Suppressor macrophage treated with lipopolysaccharide for 1 hour (primary cell): Measurements from ENCODE around the gene LRMDA.
A peak's percentile ranks its signal among the peaks of the same experiment; 100 is the strongest.

Experiments
- DNase-seq, 3 donors: peaks; one replicate each; pipeline ENCODE4 v3.0.0-alpha.2; 2020 to 2022

Gene LRMDA

GRCh38 chr10:75974080-75974479 is 542.7 kb downstream of the LRMDA start:
- no peak for DNase-seq

- DNase-seq, result no peak
Observed at GRCh38 chr10:75976681-75977080, 545.3 kb downstream of the LRMDA start.

GRCh38 chr10:75977139-75977538 is 545.7 kb downstream of the LRMDA start:
- DNase-seq, result no peak

DNA sequence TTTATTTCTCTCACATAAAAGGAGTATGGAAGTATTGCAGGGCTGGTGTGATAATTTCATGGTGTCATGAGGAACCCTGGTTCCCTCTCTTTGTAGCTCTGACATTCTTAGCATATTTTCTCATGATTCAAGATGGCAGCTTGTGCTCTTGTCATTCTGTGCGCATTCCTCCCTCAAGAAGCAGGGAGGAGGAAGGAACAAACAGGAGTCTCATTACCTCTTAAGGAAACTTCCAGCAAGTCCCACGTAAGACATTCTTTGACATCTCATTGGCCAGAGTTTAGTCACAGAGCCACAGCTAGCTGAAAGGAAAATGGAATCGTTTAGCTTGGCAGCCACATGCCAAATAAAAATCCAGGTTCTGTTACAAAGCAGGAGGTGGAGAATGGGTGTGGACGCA is 546.8 kb downstream of the LRMDA start:
- no peak for DNase-seq

DNA sequence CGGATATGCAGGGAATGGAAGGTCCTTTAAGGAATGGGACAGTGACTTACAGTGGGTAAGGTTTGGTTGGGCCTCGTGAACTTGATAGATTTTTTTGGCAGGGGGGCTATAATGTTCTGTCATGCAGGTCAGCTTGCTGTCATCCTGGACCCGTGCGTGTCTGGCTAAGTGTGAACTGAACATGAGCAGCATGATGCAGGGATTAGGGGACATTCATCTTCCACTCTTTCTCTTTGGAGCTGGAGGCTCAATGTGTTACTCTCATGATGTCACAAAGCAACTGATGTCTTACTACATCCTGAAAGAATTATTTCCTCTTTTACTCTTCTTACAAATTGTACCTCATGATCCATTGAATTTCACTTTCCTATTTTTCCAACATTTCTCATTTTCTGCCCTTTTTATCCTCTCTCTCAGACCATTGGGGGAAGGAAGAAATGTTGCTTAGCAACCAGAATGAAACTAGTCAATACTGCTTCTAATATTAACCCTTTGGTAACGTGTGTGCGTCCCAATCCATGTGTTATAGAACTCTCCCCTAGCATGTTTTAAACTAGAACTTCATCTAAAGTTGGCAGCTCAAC is 549.1 kb downstream of the LRMDA start:
- peak; percentile 10 to 37 (median 32) for DNase-seq

DNA sequence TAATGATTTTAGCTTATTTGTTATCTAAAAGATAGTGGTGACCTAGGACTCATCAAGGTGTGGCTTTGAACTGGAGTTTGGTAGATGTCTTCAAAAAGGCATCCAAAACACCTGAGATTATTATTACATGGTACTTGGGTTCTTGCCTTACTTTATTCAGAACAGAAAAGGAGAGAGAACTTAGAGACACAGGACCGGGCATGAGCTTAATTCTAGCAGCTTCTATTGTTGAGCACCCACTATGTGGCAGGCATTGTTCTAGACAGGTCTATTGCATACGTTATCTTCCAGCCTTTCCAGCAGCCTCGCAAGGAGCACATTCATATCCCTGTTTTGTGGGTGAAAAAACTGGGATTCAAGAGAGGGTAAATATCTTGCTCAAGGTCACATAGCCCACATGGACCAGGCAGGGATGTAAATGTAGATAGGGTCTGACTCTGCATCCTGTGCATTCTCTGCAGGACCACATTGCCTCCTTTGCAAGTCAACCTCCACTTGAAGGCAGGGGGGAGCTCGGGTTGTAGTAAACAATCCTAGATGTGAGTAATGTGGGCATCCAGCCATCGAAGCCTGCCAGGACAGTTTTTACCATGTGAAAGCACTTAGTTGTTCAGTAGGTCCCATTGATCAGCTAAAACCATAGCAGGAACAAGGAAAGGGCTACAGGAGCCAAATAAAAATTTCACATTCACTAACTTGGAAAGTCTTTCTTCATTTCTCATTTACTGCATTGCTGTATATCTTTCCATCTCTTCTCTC is 551.4 kb downstream of the LRMDA start:
- no peak for DNase-seq

DNA sequence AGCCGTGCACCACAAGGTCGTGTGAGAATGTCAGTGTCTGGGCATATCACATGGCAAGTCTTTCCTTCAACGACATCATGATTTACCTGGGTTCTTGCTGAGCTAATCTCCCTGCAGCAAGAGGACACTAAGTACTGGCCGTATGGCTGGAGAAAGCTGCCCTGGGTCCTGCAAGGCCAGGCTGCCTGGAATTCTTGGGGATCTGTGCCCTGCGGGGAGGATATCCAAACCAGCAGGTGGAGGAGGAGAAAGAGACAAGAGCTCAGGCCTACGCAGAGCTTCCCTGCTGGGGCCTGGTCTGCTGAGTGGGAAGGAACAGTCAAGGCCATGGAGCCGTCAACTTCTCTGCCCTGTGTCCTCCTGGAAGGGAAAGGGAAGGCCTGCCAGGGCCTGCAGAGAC is 552.6 kb downstream of the LRMDA start:
- no peak for DNase-seq

GRCh38 chr10:75987616-75988015 is 556.2 kb downstream of the LRMDA start:
- peak; percentile 15 to 46 (median 27) for DNase-seq

GRCh38 chr10:75994357-75995040 is 563.1 kb downstream of the LRMDA start:
- no peak for DNase-seq

- no peak for DNase-seq
Observed at GRCh38 chr10:75995041-75995430, 563.6 kb downstream of the LRMDA start.

DNA sequence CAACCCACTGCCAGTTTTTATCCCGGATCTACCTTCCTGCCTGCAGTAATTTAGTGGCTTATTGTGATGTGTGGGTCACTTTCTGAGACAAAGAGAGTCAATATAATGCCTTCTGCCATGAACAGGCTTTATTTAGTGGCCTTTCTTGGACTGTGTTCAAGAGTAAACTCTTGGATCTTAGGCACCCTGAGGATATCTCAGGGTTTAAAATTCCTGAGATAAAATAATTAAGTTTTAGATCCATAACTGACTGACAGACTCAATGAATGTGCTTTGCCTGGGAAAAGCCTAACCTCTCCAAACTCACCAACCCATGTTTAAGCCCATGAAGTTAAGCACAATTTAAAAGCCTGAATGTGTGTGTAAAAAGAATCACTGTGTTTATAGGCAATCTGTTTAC is 564.3 kb downstream of the LRMDA start:
- no peak for DNase-seq

GRCh38 chr10:75999001-75999400 is 567.6 kb downstream of the LRMDA start:
- no peak for DNase-seq

GRCh38 chr10:75999515-76000209 is 568.2 kb downstream of the LRMDA start:
- no peak for DNase-seq

GRCh38 chr10:76000550-76000949 is 569.1 kb downstream of the LRMDA start:
- DNase-seq, result no peak

GRCh38 chr10:76001019-76001418 is 569.6 kb downstream of the LRMDA start:
- DNase-seq, result peak in 1 of 3 donors; percentile 9

GRCh38 chr10:76001461-76001860 is 570.0 kb downstream of the LRMDA start:
- no peak for DNase-seq

DNA sequence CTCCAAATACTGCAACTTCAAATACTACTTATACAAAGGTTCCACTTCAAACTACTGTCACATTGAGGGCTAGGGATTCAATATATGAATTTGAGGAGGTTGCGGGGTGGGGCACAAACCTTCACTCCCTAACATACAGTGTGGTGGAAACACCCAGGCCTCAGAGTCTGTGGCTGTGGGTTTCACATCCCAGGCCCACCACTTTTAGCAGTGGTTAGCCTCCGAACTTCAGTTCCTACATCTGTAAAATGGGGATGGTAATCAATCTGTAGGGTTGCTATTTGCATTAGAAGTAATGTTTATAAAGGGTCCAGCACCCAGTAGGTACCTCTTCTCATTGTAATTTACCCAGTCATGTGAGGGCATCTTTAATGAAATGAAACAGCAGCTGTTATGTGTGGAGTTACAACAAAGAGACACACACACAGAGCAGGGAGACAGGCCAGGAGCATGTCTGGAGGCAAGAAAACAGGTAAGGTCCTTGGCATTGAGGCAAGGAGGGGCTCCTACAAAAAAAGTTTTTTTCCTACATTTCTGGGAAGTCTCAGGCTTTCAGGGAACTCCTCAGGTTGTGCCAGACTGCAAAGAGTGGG is 570.9 kb downstream of the LRMDA start:
- DNase-seq, result no peak

- DNase-seq, result no peak
Observed at GRCh38 chr10:76007667-76008181, 576.3 kb downstream of the LRMDA start.

- DNase-seq, result no peak
Observed at GRCh38 chr10:76009531-76009930, 578.1 kb downstream of the LRMDA start.

- no peak for DNase-seq
Observed at GRCh38 chr10:76010703-76011102, 579.3 kb downstream of the LRMDA start.

DNA sequence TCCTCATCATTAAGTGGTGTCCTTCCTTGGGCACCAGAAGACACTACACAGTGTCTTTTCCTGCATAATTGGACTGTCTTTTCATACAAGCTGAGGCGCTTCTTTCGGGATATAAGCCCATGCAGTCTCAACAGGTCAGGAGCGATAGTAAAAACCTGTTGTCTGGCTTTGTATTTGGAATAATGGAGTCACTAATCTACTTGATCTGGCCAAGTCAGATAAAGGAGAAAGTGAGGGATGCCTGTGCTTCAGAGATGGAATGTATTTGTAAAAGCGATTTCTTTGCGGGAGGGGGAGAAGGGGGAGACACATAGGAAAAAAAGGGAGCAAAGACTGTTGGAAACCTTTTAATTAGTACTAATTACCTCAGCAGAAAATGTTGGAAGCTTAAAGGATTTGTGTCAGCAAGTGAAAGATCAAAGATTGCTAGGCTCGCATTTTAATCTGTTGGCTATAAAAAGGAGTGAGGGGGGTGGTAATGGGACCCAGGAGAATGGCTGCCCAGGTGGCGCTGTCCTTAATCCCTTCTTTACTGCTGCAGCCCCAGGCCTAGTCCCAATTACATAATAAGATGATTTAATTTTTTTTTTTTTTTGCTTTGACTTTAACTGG is 581.4 kb downstream of the LRMDA start:
- no peak for DNase-seq

DNA sequence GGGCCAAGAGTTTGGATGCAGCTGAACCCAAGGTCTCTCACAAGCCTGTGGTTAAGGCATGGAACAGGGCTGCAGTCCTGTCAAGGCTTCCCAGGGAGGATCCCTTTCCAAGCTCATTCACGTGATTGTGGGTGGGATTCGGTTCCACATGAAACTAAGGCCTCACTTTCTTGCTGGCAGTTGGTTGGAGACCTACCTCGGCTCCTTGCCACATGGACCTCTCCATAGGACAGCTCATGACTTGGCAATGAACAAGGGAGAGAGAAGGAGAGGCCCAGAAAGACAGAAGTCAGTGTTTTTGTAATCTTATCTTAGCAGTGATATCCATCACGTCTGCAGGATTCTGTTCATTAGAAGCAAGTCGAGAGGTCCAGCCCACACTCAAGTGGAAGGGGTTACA is 583.8 kb downstream of the LRMDA start:
- no peak for DNase-seq
